GM23248 (cell line): ENCODE results near the gene HMGCR. TPM values are rescaled to one million over a fixed set of nuclear protein-coding genes. Genes with fewer than 3 reads are reported as not detected.

Source experiments
- DNase-seq: peaks from one replicate; pipeline ENCODE4 v3.0.0-alpha.2; 2015
- H2AFZ ChIP-seq: fragments of 200-600 bp; sonication (generic); 2 replicates; pipeline ENCODE4 v1.6.1; 2016; ENCODE audit warnings: antibody characterized with exemption
- H3F3A ChIP-seq: fragments of 200-600 bp; sonication (generic); 2 replicates; pipeline ENCODE4 v1.6.1; 2016; ENCODE audit warnings: mild to moderate bottlenecking, antibody characterized with exemption, mixed run types; ENCODE audit not compliant: insufficient read depth
- H3K27ac ChIP-seq: fragments of 200-600 bp; sonication (generic); 2 replicates; pipeline ENCODE4 v1.5.1; 2016; ENCODE audit warnings: mild to moderate bottlenecking
- H3K27me3 ChIP-seq: fragments of 200-600 bp; sonication (generic); replicated peaks from 2 replicates; pipeline ENCODE4 v1.6.1; 2016; ENCODE audit warnings: mild to moderate bottlenecking; ENCODE audit not compliant: insufficient read depth
- H3K36me3 ChIP-seq: fragments of 200-600 bp; sonication (generic); 2 replicates; pipeline ENCODE4 v1.6.1; 2016; ENCODE audit warnings: low read depth, mild to moderate bottlenecking
- H3K4me1 ChIP-seq: fragments of 200-600 bp; sonication (generic); 2 replicates; pipeline ENCODE4 v1.6.1; 2016; ENCODE audit warnings: mild to moderate bottlenecking; ENCODE audit not compliant: insufficient read depth
- H3K4me2 ChIP-seq: fragments of 200-600 bp; sonication (generic); one replicate; pipeline ENCODE4 v1.6.1; 2016; ENCODE audit warnings: mild to moderate bottlenecking; ENCODE audit not compliant: unreplicated experiment
- H3K4me3 ChIP-seq: fragments of 200-600 bp; sonication (generic); 2 replicates; pipeline ENCODE4 v1.5.1; 2016; ENCODE audit warnings: mild to moderate bottlenecking
- H3K79me2 ChIP-seq: fragments of 200-600 bp; sonication (generic); 2 replicates; pipeline ENCODE4 v1.6.1; 2016; ENCODE audit warnings: mild to moderate bottlenecking; ENCODE audit not compliant: insufficient read depth
- H3K9ac ChIP-seq: fragments of 200-600 bp; sonication (generic); 2 replicates; pipeline ENCODE4 v1.6.1; 2016; ENCODE audit warnings: mild to moderate bottlenecking
- H3K9me2 ChIP-seq: fragments of 200-600 bp; sonication (generic); 2 replicates; pipeline ENCODE4 v1.6.1; 2016; ENCODE audit warnings: mixed run types, mild to moderate bottlenecking, moderate library complexity; ENCODE audit not compliant: insufficient read depth
- H3K9me3 ChIP-seq: fragments of 200-600 bp; sonication (generic); one replicate; pipeline ENCODE4 v1.6.1; 2017; ENCODE audit warnings: low read depth
- H4K20me1 ChIP-seq: fragments of 200-600 bp; sonication (generic); 2 replicates; pipeline ENCODE4 v1.6.0; 2016; ENCODE audit not compliant: insufficient read depth
- EZH2 ChIP-seq: fragments of 200-600 bp; sonication (generic); IDR thresholded peaks from 2 replicates; pipeline ENCODE4 v1.6.1; 2018; ENCODE audit warnings: antibody characterized with exemption, mild to moderate bottlenecking; ENCODE audit not compliant: insufficient read depth, poor library complexity, severe bottlenecking
- EZH2phosphoT487 ChIP-seq: fragments of 200-600 bp; sonication (generic); IDR thresholded peaks from 2 replicates; pipeline ENCODE4 v1.6.1; 2018; ENCODE audit warnings: antibody characterized with exemption, moderate library complexity, mild to moderate bottlenecking, low read depth; ENCODE audit not compliant: insufficient read depth
- WGBS, 2 experiments: methylation state at CpG; one replicate each; pipeline ENCODE4 v1.1.6; 2015 to 2017; ENCODE audit warnings: low lambda C conversion rate in 2 of 2, low coverage in 1 of 2; ENCODE audit errors: missing lambda C conversion rate in 2 of 2; 5-methylcytosine and 5-hydroxymethylcytosine counted together
- in situ Hi-C: fragments of 300-500 bp; cut with MboI; formaldehyde crosslinking; loops from 2 replicates; pipeline ENCODE4 v1.15.0; 2020
- polyA plus RNA-seq: library from polyadenylated mRNA; unstranded; fragments of >200 nt; fragmentation: Nextera tagmentation; extraction: Ambion mirVana; gene quantifications from 2 replicates; pipeline ENCODE4 v1.2.1, GENCODE V29; 2016
- total RNA-seq: library from RNA; depleted of rRNA; stranded (reverse); fragments of >200 nt; shearing (Covaris generic); gene quantifications from 2 replicates; pipeline ENCODE4 v1.2.3, GENCODE V29; 2014

Gene HMGCR
- total and polyA plus RNA-seq, 2 experiments from 2014 or later: 14.4 to 34.0 TPM

GRCh38 chr5:75361310-75361709 is 24.3 kb downstream of the HMGCR start:
- Histone ChIP-seq H3K9me3 (no peaks in the 10 kb centered on the region), H3K79me2 (no peaks in the 10 kb centered on the region), H3K36me3 (peaks cover 36% of the 10 kb centered on the region), H3K9me2 (no peaks in the 10 kb centered on the region), H3K4me2 (no peak overlapping the region), H3K9ac (no peak overlapping the region), H4K20me1 (no peaks in the 10 kb centered on the region), H3K4me1 (no peaks in the 10 kb centered on the region), H3K4me3 (no peak overlapping the region), H3K27me3 (no peaks in the 10 kb centered on the region), H3K27ac (no peak overlapping the region), H2AFZ (no peak overlapping the region), H3F3A (peaks cover 10% of the 10 kb centered on the region; the same call in 1 of the 2 replicates)
- no peak for DNase-seq
- TF ChIP-seq EZH2 (no peak), EZH2phosphoT487 (no peak)
- WGBS, 2 experiments: 66 to 68% methylated on average over 4 of the region's 4 CpGs
- in situ Hi-C loops: no loop called here

GRCh38 chr5:75362474-75362975 is 25.5 kb downstream of the HMGCR start:
- Histone ChIP-seq H3K79me2 (no peaks in the 10 kb centered on the region), H3K4me1 (no peaks in the 10 kb centered on the region), H3K4me3 (no peak overlapping the region), H3K27ac (no peak overlapping the region), H3K9me3 (no peaks in the 10 kb centered on the region), H4K20me1 (no peaks in the 10 kb centered on the region), H3K4me2 (no peak overlapping the region), H3K36me3 (peaks cover 24% of the 10 kb centered on the region), H2AFZ (no peak overlapping the region), H3K27me3 (no peaks in the 10 kb centered on the region), H3F3A (peaks cover 10% of the 10 kb centered on the region; the same call in 1 of the 2 replicates), H3K9me2 (no peaks in the 10 kb centered on the region), H3K9ac (no peak overlapping the region)
- DNase-seq: no peak
- TF ChIP-seq EZH2 (no peak), EZH2phosphoT487 (no peak)
- WGBS, 2 experiments: 77 to 81% methylated on average over 4 of the region's 4 CpGs
- in situ Hi-C loops: no loop called here

- no peak for TF ChIP-seq EZH2
- TF ChIP-seq EZH2phosphoT487: no peak
These were observed 26.1 kb downstream of the HMGCR start for GRCh38 chr5:75363111-75363510.

GRCh38 chr5:75363726-75364495 is 26.9 kb downstream of the HMGCR start:
- no peak overlapping the region for H3K4me3 ChIP-seq
- no peaks in the 10 kb centered on the region for H3K9me2 ChIP-seq
- no peak overlapping the region for H3K4me2 ChIP-seq
- DNase-seq: no peak
- no peaks in the 10 kb centered on the region for H3K27me3 ChIP-seq
- peaks cover 15% of the 10 kb centered on the region; the same call in 1 of the 2 replicates for H3F3A ChIP-seq
- H3K27ac ChIP-seq: no peak overlapping the region
- no peaks in the 10 kb centered on the region for H3K4me1 ChIP-seq
- no peak overlapping the region for H2AFZ ChIP-seq
- 69 to 77% methylated on average over 8 of the region's 8 CpGs for WGBS, 2 experiments
- H4K20me1 ChIP-seq: no peaks in the 10 kb centered on the region
- in situ Hi-C loops: no loop called here
- TF ChIP-seq EZH2phosphoT487 (no peak), EZH2 (no peak)
- H3K36me3 ChIP-seq: peaks cover 22% of the 10 kb centered on the region
- H3K9me3 ChIP-seq: no peaks in the 10 kb centered on the region
- no peak overlapping the region for H3K9ac ChIP-seq
- no peaks in the 10 kb centered on the region for H3K79me2 ChIP-seq

More at GRCh38 chr5:75363111-75363510, 26.1 kb downstream of the HMGCR start:
- H3K27ac ChIP-seq: no peak overlapping the region
- in situ Hi-C loops: no loop called here
- no peaks in the 10 kb centered on the region for H4K20me1 ChIP-seq
- no peak overlapping the region for H3K4me3 ChIP-seq
- H3K9me2 ChIP-seq: no peaks in the 10 kb centered on the region
- no peaks in the 10 kb centered on the region for H3K9me3 ChIP-seq
- peaks cover 22% of the 10 kb centered on the region for H3K36me3 ChIP-seq
- 52 to 68% methylated on average over 5 of the region's 5 CpGs for whole genome bisulfite sequencing, 2 experiments
- H3K27me3 ChIP-seq: no peaks in the 10 kb centered on the region
- H3K4me1 ChIP-seq: no peaks in the 10 kb centered on the region
- DNase-seq: no peak
- H3F3A ChIP-seq: peaks cover 11% of the 10 kb centered on the region; the same call in 1 of the 2 replicates
- H3K4me2 ChIP-seq: no peak overlapping the region
- no peak overlapping the region for H3K9ac ChIP-seq
- no peak overlapping the region for H2AFZ ChIP-seq
- H3K79me2 ChIP-seq: no peaks in the 10 kb centered on the region
